ENCODE data around the gene CORO2A.

DNA sequence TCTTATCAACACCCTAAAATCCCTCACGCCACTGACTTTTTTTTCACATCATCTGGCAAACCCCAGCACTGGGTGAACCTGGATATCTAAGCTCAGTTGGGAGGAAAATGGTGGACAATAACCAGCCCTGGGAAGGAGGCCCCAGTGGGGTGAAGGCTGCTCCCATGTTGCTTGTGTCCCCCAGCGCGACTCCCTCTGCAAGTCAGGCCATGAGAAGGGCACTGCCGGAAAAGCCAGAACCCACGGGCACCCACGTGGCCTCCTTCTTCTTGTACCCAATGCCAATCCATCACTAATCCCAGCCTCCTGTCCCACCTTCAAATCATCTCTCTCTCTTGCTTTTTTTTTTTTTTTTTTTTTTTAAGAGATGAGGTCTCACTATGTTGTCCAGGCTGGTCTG is 11.4 kb downstream of the CORO2A start:
- TF ChIP-seq, protein P1, sequence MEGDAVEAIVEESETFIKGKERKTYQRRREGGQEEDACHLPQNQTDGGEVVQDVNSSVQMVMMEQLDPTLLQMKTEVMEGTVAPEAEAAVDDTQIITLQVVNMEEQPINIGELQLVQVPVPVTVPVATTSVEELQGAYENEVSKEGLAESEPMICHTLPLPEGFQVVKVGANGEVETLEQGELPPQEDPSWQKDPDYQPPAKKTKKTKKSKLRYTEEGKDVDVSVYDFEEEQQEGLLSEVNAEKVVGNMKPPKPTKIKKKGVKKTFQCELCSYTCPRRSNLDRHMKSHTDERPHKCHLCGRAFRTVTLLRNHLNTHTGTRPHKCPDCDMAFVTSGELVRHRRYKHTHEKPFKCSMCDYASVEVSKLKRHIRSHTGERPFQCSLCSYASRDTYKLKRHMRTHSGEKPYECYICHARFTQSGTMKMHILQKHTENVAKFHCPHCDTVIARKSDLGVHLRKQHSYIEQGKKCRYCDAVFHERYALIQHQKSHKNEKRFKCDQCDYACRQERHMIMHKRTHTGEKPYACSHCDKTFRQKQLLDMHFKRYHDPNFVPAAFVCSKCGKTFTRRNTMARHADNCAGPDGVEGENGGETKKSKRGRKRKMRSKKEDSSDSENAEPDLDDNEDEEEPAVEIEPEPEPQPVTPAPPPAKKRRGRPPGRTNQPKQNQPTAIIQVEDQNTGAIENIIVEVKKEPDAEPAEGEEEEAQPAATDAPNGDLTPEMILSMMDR (IDR thresholded peaks at IDR 0.05 in 8 of 11, conservative IDR thresholded peaks at IDR 0.05 in 3 of 11), result no peak
- TF ChIP-seq POLR2A (IDR thresholded peaks at IDR 0.05) (no peak), POLR2AphosphoS5 (IDR thresholded peaks at IDR 0.05) (no peak)

All from spleen (tissue), 7 donors.